ENCODE measurements around the gene HOXB3. TPM values are rescaled to one million over a fixed set of nuclear protein-coding genes. Genes with fewer than 3 reads are reported as not detected.

Gene HOXB3
- total and polyA plus RNA-seq, 12 donors: 2.3 to 28.8 (median 8.8) TPM

DNA sequence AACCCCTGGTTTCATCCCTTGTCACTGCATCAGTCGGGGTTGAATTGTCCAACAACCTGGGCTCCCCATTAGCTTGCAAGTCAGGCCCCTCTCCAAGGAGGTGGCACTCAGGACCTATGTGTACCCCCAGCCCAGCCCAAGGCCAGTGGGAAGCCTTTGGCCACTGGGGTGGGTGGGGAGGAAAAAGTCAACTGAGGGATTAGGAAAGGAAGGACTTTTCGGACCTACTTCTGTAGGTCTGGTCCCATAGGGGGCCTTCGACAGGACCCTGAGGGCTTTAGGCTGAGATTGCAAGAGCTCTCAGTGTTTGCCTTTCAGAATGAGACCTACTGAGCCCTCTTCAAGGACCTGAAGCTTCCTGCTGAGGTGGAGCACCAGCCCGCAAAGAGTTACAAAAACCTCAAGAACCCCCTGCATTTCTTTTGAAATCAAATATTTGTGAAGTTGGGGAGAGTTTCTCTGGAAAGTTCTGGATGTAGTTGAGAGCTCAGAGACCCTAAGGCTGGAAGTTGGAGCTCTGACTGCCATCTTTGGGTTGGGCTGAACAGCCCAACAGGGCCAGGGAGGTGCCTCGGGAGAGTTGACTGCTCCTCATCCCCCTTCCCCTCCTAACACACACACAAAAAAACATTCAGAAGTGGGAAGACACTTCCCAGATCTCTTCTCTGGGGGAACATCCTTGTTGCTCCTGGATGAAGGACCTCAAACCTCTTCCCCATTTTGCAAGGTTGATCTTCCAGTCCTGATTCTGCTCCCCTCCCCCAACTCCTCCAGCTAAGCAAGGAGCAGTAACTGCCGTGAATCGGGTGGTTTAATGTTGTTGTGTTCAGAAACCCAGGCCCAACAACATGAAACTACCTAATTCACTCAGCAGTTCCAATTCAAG lies 41.9 kb upstream of the HOXB3 start:
- Histone ChIP-seq H3K9me3 (replicated peaks in 1 of 3) (no peaks in the 10 kb centered on the region), H3K4me1 (replicated peaks in 1 of 2) (peaks cover 0 to 4% of the 10 kb centered on the region in 2 donors), H3K4me3 (no peak overlapping the region), H3K36me3 (replicated peaks in 1 of 2) (no peaks in the 10 kb centered on the region), H3K27ac (no peak overlapping the region), H3K27me3 (peaks cover 99% of the 10 kb centered on the region)
- 44 to 68% (median 57%) methylated on average over 6 to 7 of the region's 7 CpGs for WGBS, 4 donors
- DNase-seq: no peak
- TF ChIP-seq CTCF (IDR thresholded peaks at IDR 0.05) (no peak), POLR2A (IDR thresholded peaks at IDR 0.05) (no peak)
- intact Hi-C loops (cut with DNase I): no loop called here

GRCh38 chr17:48630925-48631692 lies 41.1 kb upstream of the HOXB3 start:
- Histone ChIP-seq H3K36me3 (replicated peaks in 1 of 2) (no peaks in the 10 kb centered on the region), H3K9me3 (replicated peaks in 1 of 3) (no peaks in the 10 kb centered on the region), H3K4me3 (no peak overlapping the region), H3K27ac (no peak overlapping the region), H3K27me3 (peaks cover 99% of the 10 kb centered on the region), H3K4me1 (replicated peaks in 1 of 2) (peaks cover 5 to 7% of the 10 kb centered on the region in 2 donors)
- intact Hi-C loops (cut with DNase I): no loop called here
- 40 to 43% (median 42%) methylated on average over 13 to 15 of the region's 15 CpGs for WGBS, 4 donors
- no peak for TF ChIP-seq CTCF (IDR thresholded peaks at IDR 0.05)
- no peak for DNase-seq

- TF ChIP-seq CTCF (IDR thresholded peaks at IDR 0.05) (no peak), POLR2A (IDR thresholded peaks at IDR 0.05) (no peak)
- H3K4me3 ChIP-seq: no peak overlapping the region
- intact Hi-C loops (cut with DNase I): no loop called here
- WGBS, 4 donors: 45 to 51% (median 49%) methylated on average over 15 of the region's 15 CpGs
- no peak for DNase-seq
- H3K36me3 ChIP-seq (replicated peaks in 1 of 2): no peaks in the 10 kb centered on the region
- H3K4me1 ChIP-seq (replicated peaks in 1 of 2): peaks cover 13 to 16% of the 10 kb centered on the region in 2 donors
- no peaks in the 10 kb centered on the region for H3K9me3 ChIP-seq (replicated peaks in 1 of 3)
- H3K27me3 ChIP-seq: peaks cover 99% of the 10 kb centered on the region
- no peak overlapping the region for H3K27ac ChIP-seq
Observed at GRCh38 chr17:48630009-48630924, 40.2 kb upstream of the HOXB3 start.
